ENCODE measurements around the gene ZFR2. TPM values are rescaled to one million over a fixed set of nuclear protein-coding genes. Genes with fewer than 3 reads are reported as not detected.

Gene ZFR2
- total and polyA plus RNA-seq, 10 of the 15 experiments (the other 5 are each of a cell fraction or from before 2014, with no cell fraction given): 0.18 TPM; not detected in 9

GRCh38 chr19:3822683-3823349 lies 46.0 kb downstream of the ZFR2 start:
- BruUV-seq (replicated peaks): no TSS peak
- ChIA-PET POLR2A (no interaction called here), CTCF (interaction anchor here (0.8 to 1.8 kb wide), 5 partner anchors 11 to 382 kb away, joined by 3 to 13 read pairs (median 9); partner anchors contain the start of genes APBA3 and MRPL54), SMC1A (ENCODE audit: uncharacterized antibody, unreplicated experiment) (interaction anchor here (0.8 kb wide), 1 partner anchor 54 kb away, joined by 3 read pairs; no protein-coding TSS in a partner anchor), RAD21 (ENCODE audit: unreplicated experiment) (interaction anchor here (1.0 to 1.5 kb wide), 2 partner anchors 60 to 83 kb away, joined by 3 to 5 read pairs; partner anchors contain the start of gene MRPL54)
- Histone ChIP-seq H3K27ac (ENCODE audit: control insufficient read depth, insufficient read depth) (no peak overlapping the region), H3K4me1 (ENCODE audit: control insufficient read depth, insufficient read depth, low read length) (no peaks in the 10 kb centered on the region), H2AFZ (ENCODE audit: control insufficient read depth, low read depth, low read length) (no peak overlapping the region), H3K79me2 (ENCODE audit: control insufficient read depth, insufficient read depth, low read length) (no peaks in the 10 kb centered on the region), H3K4me2 (ENCODE audit: control insufficient read depth, insufficient read depth) (no peak overlapping the region), H3K9me3 (replicated peaks; ENCODE audit: control insufficient read depth, insufficient read depth, low read length) (no peaks in the 10 kb centered on the region), H3K27me3 (replicated peaks in 1 of 2; ENCODE audit: control insufficient read depth in 2 of 2, insufficient read depth in 2 of 2, low read length in 1 of 2) (no peaks in the 10 kb centered on the region), H3K4me3 (no peak overlapping the region), H4K20me1 (ENCODE audit: control insufficient read depth, insufficient read depth) (no peaks in the 10 kb centered on the region), H3K9ac (ENCODE audit: control insufficient read depth, insufficient read depth, low read length) (no peak overlapping the region), H3K36me3 (ENCODE audit: control insufficient read depth in 2 of 2, insufficient read depth in 2 of 2, low read length in 1 of 2) (no peaks in the 10 kb centered on the region)
- FAIRE-seq (no peak), DNase-seq (ENCODE audit: low read depth, low spot score) (no peak), ATAC-seq (no peak)
- 63% methylated on average over 26 of the region's 26 CpGs for WGBS (ENCODE audit: insufficient coverage, insufficient replicate concordance, low lambda C conversion rate, missing lambda C conversion rate)
- in situ Hi-C loops (cut with MboI) (no loop called here), intact Hi-C loops (cut with micrococcal nuclease; ENCODE audit: unreplicated experiment) (no loop called here)
- TF ChIP-seq PBX3 (IDR thresholded peaks at IDR 0.05; ENCODE audit: insufficient replicate concordance, low read depth, low read length) (no peak), JUND (IDR thresholded peaks at IDR 0.05; ENCODE audit: low read depth, low read length) (no peak), MEF2A (IDR thresholded peaks at IDR 0.05; ENCODE audit: insufficient read depth, low read depth, low read length) (no peak), NRF1 (conservative IDR thresholded peaks at IDR 0.05; ENCODE audit: low read depth, low read length) (no peak), PRDM15 (CRISPR knock-in tag; IDR thresholded peaks at IDR 0.05) (no peak), ZBED1 (IDR thresholded peaks at IDR 0.05; ENCODE audit: borderline replicate concordance) (no peak), HCFC1 (IDR thresholded peaks at IDR 0.05; ENCODE audit: low read length) (no peak), BACH1 (IDR thresholded peaks at IDR 0.05; ENCODE audit: borderline replicate concordance) (no peak), ZBTB40 (IDR thresholded peaks at IDR 0.05; ENCODE audit: borderline replicate concordance) (no peak), MXI1 (IDR thresholded peaks at IDR 0.05; ENCODE audit: low read depth, low read length) (no peak), CREM (IDR thresholded peaks at IDR 0.05; ENCODE audit: low read depth) (no peak), RUNX3 (IDR thresholded peaks at IDR 0.05; ENCODE audit: low read length) (no peak), STAT3 (IDR thresholded peaks at IDR 0.05; ENCODE audit: low read depth, low read length) (no peak), SMAD5 (IDR thresholded peaks at IDR 0.05; ENCODE audit: low read depth) (no peak)
